Fibroblast of peridontal ligament (primary cell): ENCODE measurements around the gene EPHA4.

Source experiments
- DNase-seq: peaks from one replicate; pipeline ENCODE4 v3.0.0-alpha.2; 2010; ENCODE audit errors: extremely low read depth

Gene EPHA4

GRCh38 chr2:221571551-221572218, 419 bp downstream of the EPHA4 start:
- peak; percentile 25 for DNase-seq

- DNase-seq = no peak
These were observed 1.0 kb downstream of the EPHA4 start for GRCh38 chr2:221571025-221571550.

- DNase-seq = peak; percentile 32
These were observed 1.7 kb downstream of the EPHA4 start for GRCh38 chr2:221570321-221570935.

GRCh38 chr2:221569871-221570270, 2.2 kb downstream of the EPHA4 start:
- DNase-seq = no peak

- no peak for DNase-seq
These were observed 2.7 kb downstream of the EPHA4 start for GRCh38 chr2:221569425-221569845.

GRCh38 chr2:221568299-221568698, 3.8 kb downstream of the EPHA4 start:
- no peak for DNase-seq

GRCh38 chr2:221567809-221568208, 4.3 kb downstream of the EPHA4 start:
- DNase-seq = no peak

- DNase-seq = no peak
These were observed 4.8 kb downstream of the EPHA4 start for GRCh38 chr2:221567231-221567760.

GRCh38 chr2:221563270-221563985, 8.7 kb downstream of the EPHA4 start:
- no peak for DNase-seq

GRCh38 chr2:221562226-221562625, 9.9 kb downstream of the EPHA4 start:
- DNase-seq = no peak

GRCh38 chr2:221561770-221562169, 10.3 kb downstream of the EPHA4 start:
- no peak for DNase-seq

GRCh38 chr2:221559991-221560390, 12.1 kb downstream of the EPHA4 start:
- no peak for DNase-seq

GRCh38 chr2:221558107-221558506, 14.0 kb downstream of the EPHA4 start:
- no peak for DNase-seq

- DNase-seq = no peak
These were observed 16.6 kb downstream of the EPHA4 start for GRCh38 chr2:221555494-221555846.

- DNase-seq = no peak
These were observed 17.2 kb downstream of the EPHA4 start for GRCh38 chr2:221554769-221555493.

- DNase-seq = no peak
These were observed 18.8 kb downstream of the EPHA4 start for GRCh38 chr2:221553333-221553732.

- DNase-seq = no peak
These were observed 19.8 kb downstream of the EPHA4 start for GRCh38 chr2:221552291-221552690.

- no peak for DNase-seq
These were observed 20.2 kb downstream of the EPHA4 start for GRCh38 chr2:221551864-221552263.

- peak; percentile 65 for DNase-seq
These were observed 23.0 kb downstream of the EPHA4 start for GRCh38 chr2:221549143-221549542.

- DNase-seq = no peak
These were observed 25.4 kb downstream of the EPHA4 start for GRCh38 chr2:221546505-221547225.

GRCh38 chr2:221541131-221541735, 30.9 kb downstream of the EPHA4 start:
- no peak for DNase-seq
